Amniotic epithelial cell (primary cell): Measurements from ENCODE around the gene CCR2.
"Not testable (repeated sequence)": the region's sequence is repeated elsewhere in the genome, so short reads cannot be mapped to it uniquely, and the experiment has no call there.

Experiments used
- DNase-seq: peaks from one replicate; pipeline ENCODE4 v3.0.0-alpha.2; 2010; ENCODE audit warnings: low read depth

CCR2 gene

DNA sequence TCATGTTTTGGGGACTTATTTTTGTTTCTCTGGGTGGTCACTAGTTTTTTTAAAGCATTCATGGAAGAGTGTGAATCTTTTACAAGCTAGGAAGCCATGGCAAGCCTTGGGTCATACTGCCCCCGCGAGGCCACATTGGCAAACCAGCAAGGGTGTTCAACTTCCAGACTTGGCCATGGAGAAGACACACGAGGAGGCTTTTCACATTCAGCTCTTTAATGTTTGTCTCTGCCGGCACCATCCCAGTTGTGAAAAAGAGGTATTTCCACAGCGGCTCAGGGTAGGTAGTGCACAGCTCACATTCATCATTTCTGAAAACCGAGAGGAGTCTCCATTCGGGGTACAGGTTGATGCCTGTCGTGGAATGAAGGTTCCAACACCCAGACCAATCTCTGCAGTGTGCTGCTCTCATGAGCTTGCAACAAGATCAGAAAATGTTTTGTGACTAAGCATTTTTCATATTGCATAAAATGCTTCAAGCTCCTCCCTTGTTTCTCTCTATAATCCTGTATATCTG, 24.6 kb downstream of the CCR2 start:
- peak; percentile 53 for DNase-seq

DNA sequence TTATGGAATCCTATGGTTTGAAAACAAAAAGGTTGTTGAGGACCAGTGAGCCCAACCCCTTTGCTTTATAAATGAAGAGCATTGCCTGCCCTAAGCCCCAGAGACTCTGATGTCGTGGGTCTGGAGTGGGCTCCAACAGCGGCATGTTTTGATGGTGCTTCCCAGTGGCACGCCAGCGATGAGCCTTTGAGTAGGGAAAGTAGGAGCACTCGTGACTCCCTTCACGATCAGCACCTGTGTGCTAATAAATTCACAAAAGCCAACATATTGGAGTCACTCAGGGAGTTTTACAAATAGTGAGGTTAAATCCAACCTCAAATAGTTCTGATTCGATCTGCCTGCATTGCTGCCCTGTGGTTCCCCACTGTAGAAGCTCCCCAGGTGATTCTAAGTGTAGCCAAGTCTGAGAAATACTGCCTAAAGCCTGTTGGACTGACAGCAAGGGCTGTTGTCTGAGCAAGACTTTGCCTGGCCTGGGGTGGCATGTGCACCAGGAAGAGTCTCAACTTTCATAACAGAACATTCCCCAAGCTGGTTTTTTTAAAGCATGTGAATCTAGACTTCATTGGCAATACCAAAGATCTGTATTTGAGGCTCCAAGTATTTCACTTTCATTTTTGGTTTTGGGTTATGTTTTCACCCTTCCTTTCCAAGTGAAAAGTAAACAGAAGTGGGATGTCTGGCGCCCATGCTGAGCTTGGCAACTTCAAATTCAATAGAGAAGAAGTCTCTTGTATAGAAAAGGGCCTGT, 26.7 kb downstream of the CCR2 start:
- no peak for DNase-seq

DNA sequence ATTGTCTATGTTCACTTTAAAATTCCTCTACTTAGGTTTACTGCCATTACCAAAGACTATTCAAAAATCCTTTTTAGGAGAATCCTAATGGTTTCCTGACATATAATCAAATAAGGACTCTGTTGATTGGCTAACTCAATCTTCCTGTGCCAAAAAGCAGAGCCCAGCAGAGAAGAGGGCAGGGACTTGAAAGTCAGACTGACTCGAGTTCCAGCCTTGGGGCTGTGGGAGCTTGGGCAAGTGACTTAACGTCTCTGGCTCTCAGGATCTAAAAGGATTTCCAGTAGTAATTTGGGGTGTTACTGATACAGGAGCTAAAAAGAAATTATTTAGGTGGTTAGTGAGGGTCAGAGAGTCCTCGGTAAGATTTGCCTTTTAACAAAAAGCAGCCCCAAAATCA, 27.7 kb downstream of the CCR2 start:
- no peak for DNase-seq

GRCh38 chr3:46383211-46383950, 29.5 kb downstream of the CCR2 start:
- DNase-seq, result no peak

DNA sequence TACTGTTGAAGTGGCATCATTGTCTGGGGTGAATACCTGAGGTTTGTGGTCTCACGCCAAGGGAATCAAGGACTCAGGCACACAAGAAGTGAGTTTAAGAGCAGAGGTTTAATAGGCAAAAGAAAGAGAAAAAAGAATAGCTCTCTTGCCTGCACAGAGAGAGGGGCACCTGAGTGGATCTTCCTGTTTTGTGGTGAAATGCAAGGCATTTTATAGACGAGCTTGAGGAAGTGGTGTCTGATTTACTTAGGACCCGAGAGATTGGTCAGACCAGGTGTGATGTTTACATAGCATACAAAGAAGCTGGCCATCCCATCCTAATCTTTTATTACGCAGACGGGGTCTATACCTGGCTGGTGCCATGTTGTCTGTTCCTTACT, 30.0 kb downstream of the CCR2 start:
- no peak for DNase-seq

- DNase-seq, result peak; percentile 32
These were observed 32.3 kb downstream of the CCR2 start for GRCh38 chr3:46386205-46386604.

- DNase-seq, result not testable (repeated sequence)
These were observed 34.9 kb downstream of the CCR2 start for GRCh38 chr3:46388847-46389246.

DNA sequence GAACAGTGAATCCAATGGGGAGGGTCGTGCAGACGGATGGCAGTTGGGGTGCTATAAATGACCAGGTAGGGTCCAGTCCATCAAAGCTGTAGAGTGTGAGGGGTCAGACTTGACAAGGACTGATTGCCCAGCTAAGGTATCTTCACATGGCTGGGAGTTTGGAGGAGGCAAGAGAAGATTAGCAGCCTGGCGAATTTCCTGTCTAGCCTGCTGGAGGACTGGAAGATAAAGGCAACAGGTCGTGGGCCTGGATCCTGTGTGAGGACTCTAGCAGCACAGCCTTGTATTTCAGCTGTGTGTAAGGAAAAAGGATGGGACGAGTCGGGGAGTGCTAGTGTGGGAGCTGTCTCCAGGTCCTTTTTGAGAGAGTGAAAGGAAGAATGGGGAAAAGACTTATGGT, 35.4 kb downstream of the CCR2 start:
- no peak for DNase-seq

DNA sequence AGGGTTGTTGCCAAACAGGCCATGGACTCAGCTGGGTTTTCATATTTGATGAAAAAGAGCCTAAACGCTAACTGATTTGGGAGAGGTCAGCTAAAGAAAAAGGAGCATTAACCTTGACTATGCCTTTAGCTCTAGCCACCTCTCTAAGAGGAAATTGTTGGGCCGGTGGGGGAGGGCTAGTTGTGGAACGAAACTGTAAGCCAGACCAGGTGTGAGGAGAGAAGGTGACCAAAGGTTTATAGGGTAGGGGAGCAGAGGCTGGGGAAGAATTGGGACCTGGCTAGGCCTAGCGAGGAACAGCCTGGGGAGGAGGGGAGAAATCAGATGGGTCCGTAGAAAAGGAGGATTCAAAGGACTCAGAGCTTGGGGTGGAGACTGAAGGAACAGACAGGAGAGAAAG, 37.6 kb downstream of the CCR2 start:
- not testable (repeated sequence) for DNase-seq

GRCh38 chr3:46393011-46393410, 39.1 kb downstream of the CCR2 start:
- DNase-seq, result no peak

DNA sequence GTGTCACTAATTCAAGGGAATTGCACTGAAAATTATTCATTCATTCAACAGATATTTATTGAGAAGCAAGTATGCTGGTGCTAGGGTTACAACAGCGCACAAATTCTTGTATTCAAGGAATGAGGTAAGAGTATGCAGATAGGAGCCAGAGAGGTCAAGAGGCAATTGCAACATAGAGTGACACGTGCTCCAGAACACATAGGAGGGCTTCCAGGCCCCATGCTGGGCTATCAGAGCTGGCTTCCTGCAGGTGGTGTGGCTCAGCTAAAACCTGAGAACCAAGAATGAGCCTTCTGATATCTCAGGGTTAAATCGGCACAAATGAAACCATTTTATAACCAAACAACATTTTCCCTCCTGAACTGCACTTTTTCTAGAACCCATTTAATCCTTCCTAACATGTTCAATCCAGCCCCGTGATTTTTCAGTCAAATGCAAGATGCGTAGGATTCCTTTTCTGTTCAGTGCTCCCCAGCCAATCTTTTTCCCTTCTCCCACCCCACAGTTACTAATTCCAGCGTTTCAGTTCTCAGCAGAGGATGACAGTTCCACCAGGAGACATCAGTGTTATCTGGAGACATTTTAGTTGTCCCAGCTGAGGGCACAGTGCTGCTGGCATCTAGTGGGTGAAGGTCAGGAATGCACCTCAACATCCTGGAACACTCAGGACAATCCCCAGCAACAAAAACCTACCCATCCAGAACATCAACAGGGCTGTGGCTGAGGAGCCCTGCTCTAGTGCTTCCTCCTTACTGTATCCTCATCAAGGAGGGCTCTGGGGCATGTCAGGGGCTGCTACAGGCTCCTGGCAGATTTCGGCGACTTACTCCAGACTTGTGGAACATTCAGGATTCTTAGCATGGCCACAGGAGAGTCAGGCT, 39.9 kb downstream of the CCR2 start:
- DNase-seq, result peak; percentile 75

DNA sequence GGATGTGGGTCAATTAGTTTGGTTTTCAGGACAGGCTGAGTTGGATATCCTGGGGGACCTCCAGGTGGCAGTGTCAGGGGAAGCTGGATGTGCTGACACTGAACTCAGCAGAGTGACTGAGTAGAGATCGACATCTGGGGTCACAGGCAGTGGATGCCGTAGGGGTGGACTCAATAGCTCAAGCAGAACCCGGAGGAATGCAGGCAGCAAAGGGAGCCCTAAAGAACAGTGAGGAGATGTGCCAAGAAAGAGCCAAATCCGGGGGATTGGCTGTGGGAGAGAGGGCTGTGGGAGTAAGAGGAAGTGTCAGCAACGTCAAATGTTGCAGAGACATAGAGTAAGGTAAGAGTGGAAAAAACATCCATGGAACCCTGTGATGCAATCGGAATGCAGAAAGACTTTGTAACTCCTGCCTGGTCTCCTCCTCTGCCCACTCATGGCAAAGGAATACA, 41.3 kb downstream of the CCR2 start:
- peak; percentile 89 for DNase-seq

DNA sequence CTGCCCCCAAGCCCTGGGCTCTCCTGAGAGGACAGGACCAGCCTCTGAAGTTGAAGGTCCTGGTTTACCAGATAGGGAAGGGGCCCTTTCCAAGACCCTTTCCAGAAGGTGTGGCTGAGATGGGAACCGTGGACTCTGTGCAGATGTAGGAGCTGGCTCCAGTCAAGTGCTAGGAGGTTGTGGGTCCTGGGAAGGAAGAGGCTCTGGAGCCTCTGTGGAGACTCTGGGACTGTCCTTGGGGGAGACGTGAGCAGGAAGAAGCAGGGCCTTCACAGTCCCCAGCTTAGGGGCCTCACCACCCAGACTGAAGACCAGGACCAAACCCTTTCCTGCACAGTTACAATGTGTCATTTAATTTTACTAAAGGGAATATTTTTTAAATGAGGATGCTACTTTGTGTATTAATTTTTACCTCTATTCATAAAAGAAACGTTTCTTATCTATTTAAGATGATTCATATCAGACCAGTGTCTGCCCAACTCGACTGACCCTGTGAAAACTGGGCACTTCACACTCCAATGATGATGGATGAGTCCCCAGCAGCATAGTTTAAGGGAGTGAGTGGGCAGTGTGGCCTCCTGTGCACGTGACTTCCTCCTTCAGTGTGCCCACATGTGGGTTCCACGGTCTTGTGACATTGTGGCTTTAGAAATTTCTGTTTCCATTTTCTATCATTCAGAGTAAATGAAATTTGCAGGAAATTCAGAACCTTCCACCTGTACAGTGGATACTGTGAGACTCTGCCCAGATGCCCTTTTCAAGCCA, 42.0 kb downstream of the CCR2 start:
- DNase-seq, result peak; percentile 18

DNA sequence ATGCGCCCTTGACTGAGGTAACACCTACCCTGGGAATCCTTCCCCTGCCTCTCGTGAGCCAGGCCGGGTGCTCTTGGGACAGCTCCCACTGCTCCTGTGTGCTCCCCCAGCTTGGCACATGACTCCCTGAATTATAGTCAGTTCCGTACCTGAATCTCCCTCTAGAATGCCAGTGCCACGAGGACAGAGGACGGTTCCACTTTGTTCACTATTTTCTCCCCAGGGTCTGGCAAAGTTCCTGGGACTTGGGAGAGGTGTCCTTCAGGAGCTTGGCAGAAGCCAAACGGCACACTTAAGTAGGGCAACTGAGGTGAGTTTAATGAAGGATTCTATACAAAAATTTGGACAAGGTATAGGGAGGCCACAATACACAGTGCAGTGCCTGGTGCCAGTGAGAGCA, 43.2 kb downstream of the CCR2 start:
- DNase-seq, result no peak

GRCh38 chr3:46398186-46398955, 44.5 kb downstream of the CCR2 start:
- no peak for DNase-seq

DNA sequence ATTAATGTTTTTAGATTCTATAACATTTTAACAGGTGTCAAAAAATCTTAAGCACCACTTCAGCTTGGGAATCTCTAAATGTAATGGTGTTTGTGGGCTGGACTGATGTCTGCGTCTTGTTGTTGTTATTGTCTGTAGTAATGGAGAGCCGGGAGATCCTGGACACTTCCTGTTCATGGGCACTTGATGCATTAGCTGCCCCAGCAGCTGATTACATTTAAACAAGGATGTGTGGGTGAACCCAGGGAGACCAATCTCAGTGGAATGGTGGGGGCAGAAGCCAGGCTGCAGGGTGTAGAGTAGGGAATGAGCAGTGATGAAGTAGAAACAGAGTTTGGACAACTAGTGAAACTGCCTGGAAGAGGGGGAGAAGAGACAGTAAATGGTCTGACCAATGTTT, 45.2 kb downstream of the CCR2 start:
- peak; percentile 11 for DNase-seq

GRCh38 chr3:46399557-46399956, 45.6 kb downstream of the CCR2 start:
- DNase-seq, result peak; percentile 6

DNA sequence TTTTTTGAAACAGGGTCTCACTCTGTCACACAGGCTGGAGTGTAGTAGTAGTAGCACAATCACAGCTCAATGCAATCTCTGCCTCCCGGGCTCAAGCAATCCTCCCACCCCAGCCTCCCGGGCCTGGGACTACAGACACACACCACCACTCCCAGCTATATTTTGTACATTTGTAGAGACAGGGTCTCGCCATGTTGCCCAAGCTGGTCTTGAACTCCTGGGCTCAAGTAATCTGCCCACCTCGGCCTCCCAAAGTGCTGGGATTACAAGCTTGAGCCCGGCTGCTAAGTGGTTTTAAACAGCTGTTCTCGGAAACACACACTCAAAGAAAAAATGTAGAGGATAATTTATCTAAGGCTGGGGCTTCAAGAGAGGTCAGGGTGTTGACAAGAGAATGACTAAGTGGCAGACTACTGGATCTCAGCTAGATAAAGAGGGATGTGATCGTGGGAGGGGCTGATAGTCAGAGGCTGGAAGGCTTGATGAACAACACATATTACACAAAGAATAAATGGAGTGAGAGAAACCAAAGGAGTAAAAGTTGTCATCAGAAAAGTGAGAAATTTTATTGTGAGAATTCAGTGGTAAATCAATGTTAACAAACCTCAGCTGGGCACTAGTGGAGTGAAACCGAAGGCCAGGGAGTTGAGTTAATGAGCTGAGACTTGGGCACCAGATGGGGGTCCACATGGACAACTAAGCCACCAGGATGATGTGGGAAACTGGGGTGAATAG, 46.3 kb downstream of the CCR2 start:
- DNase-seq, result peak; percentile 98

DNA sequence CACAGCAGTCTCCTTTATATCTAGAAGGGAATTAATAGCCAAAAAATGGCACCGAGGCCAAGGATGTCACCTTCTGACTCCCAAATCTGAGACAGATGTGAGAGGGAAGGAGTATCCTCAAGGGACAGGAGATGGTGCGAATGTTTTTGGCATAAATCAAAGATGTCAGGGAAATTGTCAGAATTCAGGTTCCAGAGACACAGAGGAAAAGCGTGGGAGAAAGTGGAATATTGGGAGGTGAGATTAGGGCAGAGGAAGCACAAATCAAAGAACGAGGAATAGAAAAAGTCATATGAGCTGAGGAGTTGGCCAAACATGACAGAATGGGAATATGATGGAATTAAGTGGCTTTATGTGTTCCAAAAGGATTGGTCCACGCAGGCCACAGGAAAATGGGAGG, 46.9 kb downstream of the CCR2 start:
- DNase-seq, result no peak

GRCh38 chr3:46401579-46401978, 47.7 kb downstream of the CCR2 start:
- DNase-seq, result no peak
